GM12878 (cell line): Measurements from ENCODE around the gene TOP1. TPM values are rescaled to one million over a fixed set of nuclear protein-coding genes. Genes with fewer than 3 reads are reported as not detected.

ENCODE experiments used
- ATAC-seq: fragments of 200-7000 bp; cut with Tn5 transposase; 3 replicates; pipeline ENCODE4 v1.9.1; 2020; ENCODE audit warnings: mild to moderate bottlenecking, moderate library complexity
- BruUV-seq: library from RNA; stranded (reverse); fragments of 400-500 nt; replicated peaks from 2 replicates; lab custom pipeline; 2021; lab: Mats Ljungman, UMichigan
- CTCF ChIA-PET: fragments of 300-600 bp; sonication (Branson Sonifier 250); formaldehyde crosslinking; extraction: SDS; loops from one replicate; lab custom pipeline; 2021; ENCODE audit warnings: inconsistent platforms; lab: Yijun Ruan, JAX
- POLR2A ChIA-PET: fragments of 350-600 bp; formaldehyde crosslinking; extraction: SDS; loops from one replicate; lab custom pipeline; 2021; ENCODE audit warnings: inconsistent platforms; lab: Charles Lee
- RAD21 ChIA-PET: fragments of 300-600 bp; sonication (Branson Sonifier 250); formaldehyde crosslinking; loops from one replicate; lab custom pipeline; 2023; ENCODE audit warnings: antibody characterized with exemption; ENCODE audit not compliant: unreplicated experiment; lab: Charles Lee
- SMC1A ChIA-PET: fragments of 300-600 bp; sonication (Branson Sonifier 250); formaldehyde crosslinking; loops from one replicate; lab custom pipeline; 2023; ENCODE audit not compliant: unreplicated experiment, uncharacterized antibody; lab: Charles Lee
- DNase-seq: peaks from one replicate; pipeline ENCODE4 v3.0.0-alpha.2; 2011; ENCODE audit warnings: low read depth, low spot score
- FAIRE-seq: peaks from 3 replicates; lab custom pipeline; 2011; peaks lifted over from hg19 to GRCh38; lab: Jason Lieb, UNC
- H2AFZ ChIP-seq: 2 replicates; pipeline ENCODE4 v1.6.0; 2011; ENCODE audit warnings: low read depth, low read length, control low read depth; ENCODE audit not compliant: control insufficient read depth
- H3K27ac ChIP-seq: 2 replicates; pipeline ENCODE4 v1.5.1; 2011; ENCODE audit warnings: control low read depth; ENCODE audit not compliant: control insufficient read depth, insufficient read depth
- H3K27me3 ChIP-seq, 2 experiments: replicated peaks in 1 of 2; 2 replicates each; pipeline versions ENCODE4 v1.6.0 to v1.6.1; 2011; ENCODE audit warnings: low read length in 1 of 2; ENCODE audit not compliant: control insufficient read depth in 2 of 2, insufficient read depth in 2 of 2
- H3K36me3 ChIP-seq, 2 experiments: 2 replicates each; pipeline ENCODE4 v1.5.1; 2011; ENCODE audit warnings: low read length in 1 of 2; ENCODE audit not compliant: control insufficient read depth in 2 of 2, insufficient read depth in 2 of 2
- H3K4me1 ChIP-seq: 2 replicates; pipeline ENCODE4 v1.6.1; 2011; ENCODE audit warnings: mild to moderate bottlenecking, low read length, moderate library complexity, mixed read lengths; ENCODE audit not compliant: control insufficient read depth, insufficient read depth
- H3K4me2 ChIP-seq: 2 replicates; pipeline ENCODE4 v1.6.0; 2011; ENCODE audit warnings: control low read depth; ENCODE audit not compliant: control insufficient read depth, insufficient read depth
- H3K4me3 ChIP-seq: fragments of 200-600 bp; sonication (generic); 2 replicates; pipeline ENCODE4 v1.5.1; 2016
- H3K79me2 ChIP-seq: 2 replicates; pipeline ENCODE4 v1.6.0; 2011; ENCODE audit warnings: low read length; ENCODE audit not compliant: control insufficient read depth, insufficient read depth
- H3K9ac ChIP-seq: 2 replicates; pipeline ENCODE4 v1.8.0; 2011; ENCODE audit warnings: low read length, control low read depth, mixed read lengths; ENCODE audit not compliant: control insufficient read depth, insufficient read depth
- H3K9me3 ChIP-seq: replicated peaks from 3 replicates; pipeline ENCODE4 v1.5.1; 2011; ENCODE audit warnings: mild to moderate bottlenecking, low read length; ENCODE audit not compliant: control insufficient read depth, insufficient read depth
- H4K20me1 ChIP-seq: 2 replicates; pipeline ENCODE4 v1.6.0; 2011; ENCODE audit not compliant: control insufficient read depth, insufficient read depth
- BCL11A ChIP-seq: IDR thresholded peaks from 2 replicates; pipeline ENCODE4 v1.6.1; 2011; ENCODE audit warnings: low read depth, low read length
- CBFB ChIP-seq: IDR thresholded peaks from 2 replicates; pipeline ENCODE4 v1.6.1; 2016; ENCODE audit warnings: antibody characterized with exemption, low read depth
- CBX3 ChIP-seq: fragments of 200-600 bp; sonication (generic); IDR thresholded peaks from 2 replicates; pipeline ENCODE4 v1.6.1; 2016; ENCODE audit warnings: low read depth, borderline replicate concordance
- HDAC2 ChIP-seq: fragments of 200-600 bp; sonication (generic); IDR thresholded peaks from 2 replicates; pipeline ENCODE4 v1.6.1; 2017
- HDAC6 ChIP-seq: fragments of 200-600 bp; sonication (generic); IDR thresholded peaks from one replicate; pipeline ENCODE4 v1.8.0; 2017; ENCODE audit warnings: antibody characterized with exemption; ENCODE audit not compliant: unreplicated experiment
- IRF5 ChIP-seq: fragments of 450-650 bp; IDR thresholded peaks from 2 replicates; pipeline ENCODE4 v1.6.1; 2017; ENCODE audit warnings: borderline replicate concordance
- MEF2A ChIP-seq: IDR thresholded peaks from 2 replicates; pipeline ENCODE4 v1.6.1; 2011; ENCODE audit warnings: low read depth, mild to moderate bottlenecking, low read length, moderate library complexity; ENCODE audit not compliant: insufficient read depth
- MTA3 ChIP-seq: IDR thresholded peaks from 2 replicates; pipeline ENCODE4 v1.6.1; 2012; ENCODE audit warnings: low read length, inconsistent platforms, borderline replicate concordance
- PAX5 ChIP-seq: IDR thresholded peaks from 2 replicates; pipeline ENCODE4 v1.6.1; 2011; ENCODE audit warnings: low read depth, low read length, borderline replicate concordance
- STAT3 ChIP-seq: IDR thresholded peaks from 2 replicates; pipeline ENCODE4 v1.6.1; 2011; ENCODE audit warnings: low read depth, low read length, improper control_type of control experiment
- SUZ12 ChIP-seq: fragments of 200-600 bp; sonication (generic); IDR thresholded peaks from one replicate; pipeline ENCODE4 v1.6.1; 2018; ENCODE audit warnings: antibody characterized with exemption, mild to moderate bottlenecking; ENCODE audit not compliant: unreplicated experiment
- TCF3 ChIP-seq: IDR thresholded peaks from 2 replicates; pipeline ENCODE4 v1.6.1; 2012; ENCODE audit warnings: low read depth, mild to moderate bottlenecking, low read length, borderline replicate concordance; ENCODE audit not compliant: insufficient read depth
- ZBED1 ChIP-seq: IDR thresholded peaks from 2 replicates; pipeline ENCODE4 v1.6.1; 2016; ENCODE audit warnings: borderline replicate concordance
- ZNF217 ChIP-seq: fragments of 450-650 bp; IDR thresholded peaks from 2 replicates; pipeline ENCODE4 v1.6.1; 2017; ENCODE audit warnings: antibody characterized with exemption, mild to moderate bottlenecking
- WGBS: methylation state at CpG from one replicate; pipeline ENCODE4 v1.1.6; 2016; ENCODE audit warnings: low lambda C conversion rate; ENCODE audit not compliant: insufficient replicate concordance, insufficient coverage; ENCODE audit errors: missing lambda C conversion rate; 5-methylcytosine and 5-hydroxymethylcytosine counted together
- in situ Hi-C: fragments of 300-500 bp; cut with MboI; formaldehyde crosslinking; loops from 9 replicates; pipeline ENCODE4 v1.14.3; 2018; ENCODE audit warnings: mixed read lengths
- intact Hi-C: fragments of 100-400 bp; cut with micrococcal nuclease; formaldehyde crosslinking; loops from one replicate; pipeline ENCODE4 v1.14.2; 2022; ENCODE audit not compliant: unreplicated experiment
- polyA plus RNA-seq, 11 experiments: library from polyadenylated mRNA; depleted of rRNA in 4 of 11; unstranded in 6 of 11; stranded (reverse) in 5 of 11; fragments of >200 nt; fragmentation: Nextera tagmentation in 4 of 11; fragmentation: Illumina TruSeq in 1 of 11; extraction: Ambion mirVana in 4 of 11; extraction: Trizol in 1 of 11; gene quantifications; 1 replicate in 1 of 11; 2 replicates in 10 of 11; pipeline versions ENCODE4 v1.2.1 to v1.2.3, GENCODE V29; 2011 to 2016; ENCODE audit warnings: inconsistent platforms in 2 of 11, missing spikeins in 2 of 11, low read depth in 1 of 11
- total RNA-seq, 4 experiments: library from RNA; depleted of rRNA in 3 of 4; stranded (reverse); fragments of >200 nt in 3 of 4; fragmentation: Illumina TruSeq in 1 of 4; extraction: Trizol in 1 of 4; gene quantifications; 2 replicates each; pipeline versions ENCODE4 v1.2.1 to v1.2.3, GENCODE V29; 2013 to 2021
- TF ChIP-seq, protein P1 (sequence below): IDR thresholded peaks from 2 replicates; pipeline ENCODE4 v1.6.1; 2011; ENCODE audit warnings: low read depth, mild to moderate bottlenecking, low read length, moderate library complexity, borderline replicate concordance; ENCODE audit errors: extremely low read depth

The TOP1 gene
- total and polyA plus RNA-seq, 10 of the 15 experiments (the other 5 are each of a cell fraction or from before 2014, with no cell fraction given), result 21.5 to 128 (median 47.3) TPM

- WGBS, result 96% methylated on average over 10 of the region's 10 CpGs
- Histone ChIP-seq H3K79me2 (no peaks in the 10 kb centered on the region), H3K4me1 (peaks cover 15% of the 10 kb centered on the region), H2AFZ (no peak overlapping the region), H4K20me1 (peaks cover 3% of the 10 kb centered on the region; the same call in 1 of the 2 replicates), H3K36me3 (peaks cover 36 to 69% of the 10 kb centered on the region in 2 experiments), H3K4me3 (no peak overlapping the region), H3K27ac (no peak overlapping the region), H3K9ac (no peak overlapping the region), H3K9me3 (no peaks in the 10 kb centered on the region), H3K4me2 (no peak overlapping the region), H3K27me3 (no peaks in the 10 kb centered on the region)
- POLR2A ChIA-PET, result no interaction called here
- DNase-seq (no peak), FAIRE-seq (no peak), ATAC-seq (no peak)
- BruUV-seq, result no TSS peak
- intact Hi-C loops (no loop called here), in situ Hi-C loops (no loop called here)
- SMC1A ChIA-PET, result interaction anchor here (0.7 to 1.8 kb wide), 2 partner anchors 82 to 136 kb away, joined by 3 to 5 read pairs; no protein-coding TSS in a partner anchor
- CTCF ChIA-PET, result interaction anchor here (0.7 to 1.4 kb wide), 3 partner anchors 33 to 172 kb away, joined by 3 to 8 read pairs (median 3); partner anchors contain the start of gene LPIN3
- TF ChIP-seq CBX3 (no peak), PAX5 (no peak), ZBED1 (no peak), SUZ12 (no peak), HDAC2 (no peak), ZNF217 (no peak), CBFB (no peak), MTA3 (no peak), BCL11A (no peak), TCF3 (no peak), STAT3 (no peak), HDAC6 (no peak), IRF5 (no peak), MEF2A (no peak)
- TF ChIP-seq, protein P1, sequence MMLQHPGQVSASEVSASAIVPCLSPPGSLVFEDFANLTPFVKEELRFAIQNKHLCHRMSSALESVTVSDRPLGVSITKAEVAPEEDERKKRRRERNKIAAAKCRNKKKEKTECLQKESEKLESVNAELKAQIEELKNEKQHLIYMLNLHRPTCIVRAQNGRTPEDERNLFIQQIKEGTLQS, result no peak
- RAD21 ChIA-PET, result interaction anchor here (0.9 to 1.4 kb wide), 2 partner anchors 8 to 51 kb away, joined by 3 read pairs; no protein-coding TSS in a partner anchor
Observed at GRCh38 chr20:41168281-41169161, 139.9 kb downstream of the TOP1 start.
